Prostate gland (tissue), 2 donors: ENCODE measurements around the gene BSND. TPM values are rescaled to one million over a fixed set of nuclear protein-coding genes. Genes with fewer than 3 reads are reported as not detected.

Experiments
- DNase-seq: peaks from one replicate; pipeline ENCODE4 v3.0.0-alpha.2; 2019; ENCODE audit warnings: low spot score
- H3K27ac ChIP-seq, 2 donors: fragments of 200-600 bp; sonication (generic); 2 replicates each; pipeline ENCODE4 v1.5.1; 2017 to 2019
- H3K27me3 ChIP-seq: fragments of 200-600 bp; sonication (generic); replicated peaks from 2 replicates; pipeline ENCODE4 v1.5.1; 2019; ENCODE audit not compliant: insufficient read depth
- H3K36me3 ChIP-seq, 2 donors: fragments of 200-600 bp; sonication (generic); 1 replicate in 1 of 2; 2 replicates in 1 of 2; pipeline versions ENCODE4 v1.5.1 to v1.8.1; 2017 to 2019
- H3K4me1 ChIP-seq: fragments of 200-600 bp; sonication (generic); replicated peaks from 2 replicates; pipeline ENCODE4 v1.5.1; 2019
- H3K4me3 ChIP-seq, 2 donors: fragments of 200-600 bp; sonication (generic); 2 replicates each; pipeline ENCODE4 v1.5.1; 2017 to 2019
- H3K9me3 ChIP-seq: fragments of 200-600 bp; sonication (generic); 2 replicates; pipeline ENCODE4 v1.5.1; 2017
- CTCF ChIP-seq, 4 experiments: fragments of 200-600 bp in 2 of 4; fragments of 450-650 bp in 2 of 4; sonication (generic) in 2 of 4; IDR thresholded peaks; 1 replicate in 3 of 4; 2 replicates in 1 of 4; pipeline ENCODE4 v1.5.1; 2016 to 2019; ENCODE audit warnings: antibody characterized with exemption in 4 of 4, mild to moderate bottlenecking in 2 of 4, moderate library complexity in 2 of 4
- POLR2A ChIP-seq: fragments of 450-650 bp; IDR thresholded peaks from one replicate; pipeline ENCODE4 v1.6.1; 2016; ENCODE audit warnings: antibody characterized with exemption, mild to moderate bottlenecking
- POLR2AphosphoS5 ChIP-seq: sonication (generic); formaldehyde crosslinking; IDR thresholded peaks from one replicate; pipeline ENCODE4 v1.6.1; 2017; ENCODE audit warnings: antibody characterized with exemption
- whole genome bisulfite sequencing: methylation state at CpG from one replicate; pipeline ENCODE4 v1.1.5; 2018; 5-methylcytosine and 5-hydroxymethylcytosine counted together
- intact Hi-C: fragments of 100-400 bp; cut with DNase I; formaldehyde crosslinking; loops from one replicate; pipeline ENCODE4 v1.14.2; 2022
- total RNA-seq, 2 donors: library from RNA; depleted of rRNA; stranded (reverse); fragments of >200 nt; gene quantifications; one replicate each; pipeline ENCODE4 v1.1.0, GENCODE V29; 2016

BSND gene
- total RNA-seq, 2 donors from 2014 or later, result 0.11 TPM; not detected in 1

GRCh38 chr1:55057270-55057955 is 58.7 kb downstream of the BSND start:
- no peak for DNase-seq
- TF ChIP-seq POLR2AphosphoS5 (no peak), POLR2A (no peak), CTCF (IDR thresholded peaks at IDR 0.05) (no peak)
- no peaks in the 10 kb centered on the region for H3K4me1 ChIP-seq

GRCh38 chr1:55057956-55058298 is 59.2 kb downstream of the BSND start:
- no peaks in the 10 kb centered on the region for H3K27me3 ChIP-seq
- intact Hi-C loops, result no loop called here
- H3K9me3 ChIP-seq, result no peaks in the 10 kb centered on the region
- no peak for TF ChIP-seq POLR2AphosphoS5
- no peak for TF ChIP-seq POLR2A
- no peak for TF ChIP-seq CTCF (IDR thresholded peaks at IDR 0.05)
- DNase-seq, result no peak
- no peaks in the 10 kb centered on the region for H3K4me1 ChIP-seq
- H3K36me3 ChIP-seq, result no peaks in the 10 kb centered on the region
- no peak overlapping the region for H3K27ac ChIP-seq
- H3K4me3 ChIP-seq, result no peak overlapping the region
- 95% methylated on average over 6 of the region's 6 CpGs for WGBS

More at GRCh38 chr1:55057270-55057955, 58.7 kb downstream of the BSND start:
- 94% methylated on average over 15 of the region's 15 CpGs for WGBS
- no peaks in the 10 kb centered on the region for H3K9me3 ChIP-seq
- H3K27ac ChIP-seq, result no peak overlapping the region
- H3K27me3 ChIP-seq, result no peaks in the 10 kb centered on the region
- no peaks in the 10 kb centered on the region for H3K36me3 ChIP-seq
- no peak overlapping the region for H3K4me3 ChIP-seq
- intact Hi-C loops, result no loop called here

- WGBS, result 87% methylated on average over 14 of the region's 14 CpGs
Measured at GRCh38 chr1:55059302-55060132, 60.8 kb downstream of the BSND start.

GRCh38 chr1:55060133-55060999 is 61.6 kb downstream of the BSND start:
- TF ChIP-seq POLR2AphosphoS5 (no peak), POLR2A (no peak), CTCF (IDR thresholded peaks at IDR 0.05) (no peak)
- WGBS, result 84% methylated on average over 14 of the region's 14 CpGs
- H3K36me3 ChIP-seq, result no peaks in the 10 kb centered on the region
- H3K27me3 ChIP-seq, result no peaks in the 10 kb centered on the region
- peaks cover 9% of the 10 kb centered on the region for H3K4me1 ChIP-seq
- DNase-seq, result no peak
- H3K4me3 ChIP-seq, result no peak overlapping the region
- H3K9me3 ChIP-seq, result no peaks in the 10 kb centered on the region
- H3K27ac ChIP-seq, result no peak overlapping the region
- intact Hi-C loops, result no loop called here

More at GRCh38 chr1:55059302-55060132, 60.8 kb downstream of the BSND start:
- Histone ChIP-seq H3K27me3 (no peaks in the 10 kb centered on the region), H3K4me1 (peaks cover 3% of the 10 kb centered on the region), H3K36me3 (no peaks in the 10 kb centered on the region), H3K9me3 (no peaks in the 10 kb centered on the region), H3K27ac (no peak overlapping the region), H3K4me3 (no peak overlapping the region)
- intact Hi-C loops, result no loop called here
- no peak for DNase-seq
- TF ChIP-seq CTCF (IDR thresholded peaks at IDR 0.05) (no peak), POLR2A (no peak), POLR2AphosphoS5 (no peak)
